ENCODE measurements around the gene LCN15.
"Not testable (repeated sequence)": the region's sequence is repeated elsewhere in the genome, so short reads cannot be mapped to it uniquely, and the experiment has no call there.

LCN15 gene

DNA sequence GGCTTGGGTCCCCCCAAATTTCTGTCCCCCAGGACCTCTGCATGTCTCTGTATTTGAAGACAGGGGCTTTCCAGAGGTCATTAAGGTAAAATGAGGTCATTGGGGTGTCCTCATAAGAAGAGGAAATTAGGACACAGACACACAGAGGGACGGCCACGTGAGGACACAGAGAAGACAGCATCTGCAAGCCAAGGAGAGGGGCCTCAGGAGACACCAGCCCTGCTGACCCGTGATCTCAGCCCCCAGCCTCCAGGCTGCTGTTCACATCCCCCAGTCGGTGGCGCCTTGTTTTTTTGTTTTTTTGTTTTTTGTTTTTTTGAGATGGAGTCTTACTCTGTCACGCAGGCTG lies 30.7 kb upstream of the LCN15 start:
- no peak for DNase-seq (ENCODE audit: low read depth)

GRCh38 chr9:136794281-136794999 lies 30.1 kb upstream of the LCN15 start:
- H3K4me3 ChIP-seq (ENCODE audit: low read depth, low read length), result no peak overlapping the region
- no peak for DNase-seq (ENCODE audit: low read depth)

More for the DNA sequence above, 30.7 kb upstream of the LCN15 start:
- no peak overlapping the region for H3K4me3 ChIP-seq (ENCODE audit: low read depth, low read length)

DNA sequence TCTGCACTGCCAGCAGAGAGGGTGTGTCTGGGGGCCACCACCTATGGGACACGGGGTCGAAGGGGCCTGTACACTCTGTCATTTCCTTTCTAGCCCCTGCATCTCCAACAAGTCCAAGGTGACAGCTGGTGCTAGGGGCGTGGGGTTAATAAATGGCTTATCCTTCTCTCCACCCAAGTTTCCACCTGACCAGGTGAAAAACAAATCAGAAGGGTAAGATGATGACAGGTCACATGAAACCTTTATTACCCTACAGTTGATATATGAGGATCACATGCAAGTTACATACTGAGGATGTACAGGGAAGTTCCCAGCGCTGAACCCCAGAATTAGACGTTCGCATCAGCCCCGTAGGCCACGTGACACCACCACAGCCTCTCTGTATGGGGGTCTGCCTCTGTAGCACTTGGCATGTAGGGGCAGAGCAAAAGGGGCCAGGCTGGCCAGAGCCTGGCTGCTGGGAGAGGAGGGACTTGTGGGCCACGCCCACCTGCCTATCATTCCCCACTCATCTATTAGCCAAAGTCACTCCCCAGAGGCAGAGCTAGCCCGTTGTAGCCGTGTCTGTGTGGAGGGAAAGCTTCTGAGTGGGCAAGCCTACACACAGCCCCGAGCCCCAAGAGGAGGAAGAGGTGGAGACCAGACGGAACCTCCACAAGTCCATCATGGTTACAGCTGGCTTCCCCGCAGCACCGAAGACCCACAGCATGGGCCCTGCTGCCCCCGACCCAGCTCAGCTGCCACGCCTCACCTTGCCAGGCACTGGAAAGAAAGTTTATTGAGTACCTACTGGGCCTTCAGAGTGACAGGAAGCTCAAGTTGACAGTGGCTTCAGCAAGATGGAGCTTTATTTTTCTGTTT lies 29.0 kb upstream of the LCN15 start:
- no peak for DNase-seq (ENCODE audit: low read depth)
- no peak overlapping the region for H3K4me3 ChIP-seq (ENCODE audit: low read depth, low read length)

- DNase-seq (ENCODE audit: low read depth), result no peak
- peak overlapping the region; percentile 91 for H3K4me3 ChIP-seq (ENCODE audit: low read depth, low read length)
These were observed 28.2 kb upstream of the LCN15 start for GRCh38 chr9:136792321-136793085.

DNA sequence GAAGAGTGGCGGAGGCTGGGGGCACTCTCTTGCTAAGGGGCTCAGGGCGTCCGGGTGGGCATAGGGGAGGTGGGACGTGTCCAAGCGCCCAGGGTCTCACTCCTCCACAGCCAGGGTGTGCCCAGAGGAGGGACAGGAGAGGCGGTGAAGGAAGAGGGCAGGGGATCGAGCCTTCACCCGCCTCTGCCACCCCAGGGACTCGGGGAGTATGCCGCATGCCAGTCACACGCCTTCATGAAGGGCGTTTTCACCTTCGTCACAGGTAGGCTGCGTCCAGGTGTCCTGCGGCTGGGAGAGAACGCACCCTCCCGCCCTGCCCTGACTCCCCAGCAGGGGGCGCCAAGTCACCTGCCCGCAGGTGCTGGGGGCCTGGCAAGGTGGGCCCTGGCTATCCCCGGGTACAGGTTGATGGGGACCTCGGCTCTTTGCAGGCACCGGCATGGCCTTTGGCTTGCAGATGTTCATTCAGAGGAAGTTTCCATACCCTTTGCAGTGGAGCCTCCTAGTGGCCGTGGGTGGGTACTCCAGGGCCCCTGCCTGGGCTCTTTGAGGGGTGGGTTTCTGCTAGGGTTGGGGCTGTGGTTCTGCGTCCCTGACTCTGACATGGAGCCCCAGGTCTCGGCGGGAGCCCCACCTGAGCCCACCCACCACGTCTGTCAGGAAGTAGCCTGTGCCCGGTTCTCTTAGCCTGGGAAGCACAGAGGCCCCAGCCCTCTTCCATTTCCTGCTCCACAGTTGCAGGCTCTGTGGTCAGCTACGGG lies 27.4 kb upstream of the LCN15 start:
- no peak for DNase-seq (ENCODE audit: low read depth)
- peak overlapping the region; percentile 91 for H3K4me3 ChIP-seq (ENCODE audit: low read depth, low read length)

GRCh38 chr9:136790640-136791515 lies 26.6 kb upstream of the LCN15 start, which contains the start of gene TMEM141:
TSS of gene TMEM141 (plus strand) at chr9:136791344. CDS start at chr9:136791371, 27 bp downstream.
- H3K4me3 ChIP-seq (ENCODE audit: low read depth, low read length), result peak within 1 kb of the TSS; percentile 91
- DNase-seq (ENCODE audit: low read depth), result peak; percentile 97

DNA sequence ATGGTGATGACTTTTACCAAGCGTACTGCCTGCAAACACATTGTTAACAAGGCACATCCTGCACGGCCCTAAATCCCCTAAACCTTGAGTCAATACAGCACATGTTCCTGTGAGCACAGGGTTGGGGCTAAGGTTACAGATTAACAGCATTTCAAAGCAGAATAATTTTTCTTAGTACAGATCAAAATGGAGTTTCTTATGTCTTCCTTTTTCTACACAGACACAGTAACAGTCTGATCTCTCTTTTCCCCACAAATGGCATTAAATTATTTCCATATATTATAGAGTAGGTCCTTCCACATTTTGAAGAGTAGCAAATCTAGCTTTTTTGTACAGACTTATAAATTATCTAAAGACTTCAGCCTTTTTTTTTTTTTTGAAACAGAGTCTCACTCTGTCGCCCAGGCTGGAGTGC lies 25.2 kb upstream of the LCN15 start:
- no peak for DNase-seq (ENCODE audit: low read depth)
- no peak overlapping the region for H3K4me3 ChIP-seq (ENCODE audit: low read depth, low read length)

- not testable (repeated sequence) for DNase-seq (ENCODE audit: low read depth); H3K4me3 ChIP-seq (ENCODE audit: low read depth, low read length)
These were observed 24.6 kb upstream of the LCN15 start for GRCh38 chr9:136788644-136789522.

DNA sequence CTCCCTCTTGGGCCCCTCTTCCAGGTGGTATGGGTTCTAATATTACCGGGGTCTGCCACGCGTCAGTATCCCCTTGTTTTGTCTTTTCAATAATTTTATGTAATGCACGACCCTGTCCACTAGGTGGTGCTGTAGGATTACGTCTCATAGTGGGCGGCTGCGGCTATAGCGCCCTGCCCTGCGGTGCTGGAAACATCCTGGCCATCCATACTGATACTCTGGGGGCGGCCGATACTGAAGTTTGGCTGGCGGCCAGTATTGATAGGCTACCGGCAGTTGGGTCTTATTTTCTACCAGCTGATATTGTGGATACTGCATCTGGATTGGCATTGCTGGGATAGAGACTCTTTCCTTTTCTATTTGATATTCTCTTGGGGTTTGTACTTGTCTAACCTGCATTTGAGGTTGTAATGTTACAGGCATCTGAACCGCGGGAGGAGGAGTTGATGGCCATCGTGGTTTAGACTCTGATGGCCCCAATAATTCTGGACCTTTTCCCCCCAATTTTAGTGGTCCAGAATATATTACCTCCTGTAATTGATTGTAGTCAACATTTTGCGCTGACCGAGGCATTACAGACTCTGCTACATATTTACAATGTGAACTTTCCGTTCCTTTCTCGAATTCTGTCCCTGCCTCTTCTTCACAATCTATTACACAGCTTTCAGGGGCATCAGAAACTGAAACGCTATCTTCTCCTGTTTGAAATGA lies 23.5 kb upstream of the LCN15 start:
- no peak for DNase-seq (ENCODE audit: low read depth)
- no peak overlapping the region for H3K4me3 ChIP-seq (ENCODE audit: low read depth, low read length)

DNA sequence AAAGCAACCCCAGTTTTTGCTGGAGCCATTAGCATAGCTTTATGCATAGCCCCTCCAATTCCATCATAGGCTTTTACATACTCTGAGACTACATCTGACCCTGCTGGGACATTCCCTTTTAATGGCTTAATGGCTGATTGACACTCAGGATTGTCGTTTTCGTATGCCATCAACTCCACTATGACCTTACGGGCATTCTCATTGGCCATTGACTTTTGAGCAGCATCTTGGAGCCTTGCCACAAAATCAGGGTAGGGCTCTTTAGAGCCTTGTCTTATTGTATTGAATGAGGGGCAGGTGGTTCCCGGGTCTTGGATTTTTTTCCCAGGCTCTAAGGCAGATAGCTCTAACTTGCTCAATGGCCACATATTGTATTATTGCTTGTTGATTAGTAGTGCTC lies 22.7 kb upstream of the LCN15 start:
- not testable (repeated sequence) for H3K4me3 ChIP-seq (ENCODE audit: low read depth, low read length); DNase-seq (ENCODE audit: low read depth)

GRCh38 chr9:136786451-136786850 lies 22.1 kb upstream of the LCN15 start:
- no peak for DNase-seq (ENCODE audit: low read depth)
- no peak overlapping the region for H3K4me3 ChIP-seq (ENCODE audit: low read depth, low read length)

- not testable (repeated sequence) for H3K4me3 ChIP-seq (ENCODE audit: low read depth, low read length); DNase-seq (ENCODE audit: low read depth)
These were observed 21.4 kb upstream of the LCN15 start for GRCh38 chr9:136785565-136786355.

GRCh38 chr9:136784997-136785361 lies 20.7 kb upstream of the LCN15 start:
- no peak for DNase-seq (ENCODE audit: low read depth)
- no peak overlapping the region for H3K4me3 ChIP-seq (ENCODE audit: low read depth, low read length)

DNA sequence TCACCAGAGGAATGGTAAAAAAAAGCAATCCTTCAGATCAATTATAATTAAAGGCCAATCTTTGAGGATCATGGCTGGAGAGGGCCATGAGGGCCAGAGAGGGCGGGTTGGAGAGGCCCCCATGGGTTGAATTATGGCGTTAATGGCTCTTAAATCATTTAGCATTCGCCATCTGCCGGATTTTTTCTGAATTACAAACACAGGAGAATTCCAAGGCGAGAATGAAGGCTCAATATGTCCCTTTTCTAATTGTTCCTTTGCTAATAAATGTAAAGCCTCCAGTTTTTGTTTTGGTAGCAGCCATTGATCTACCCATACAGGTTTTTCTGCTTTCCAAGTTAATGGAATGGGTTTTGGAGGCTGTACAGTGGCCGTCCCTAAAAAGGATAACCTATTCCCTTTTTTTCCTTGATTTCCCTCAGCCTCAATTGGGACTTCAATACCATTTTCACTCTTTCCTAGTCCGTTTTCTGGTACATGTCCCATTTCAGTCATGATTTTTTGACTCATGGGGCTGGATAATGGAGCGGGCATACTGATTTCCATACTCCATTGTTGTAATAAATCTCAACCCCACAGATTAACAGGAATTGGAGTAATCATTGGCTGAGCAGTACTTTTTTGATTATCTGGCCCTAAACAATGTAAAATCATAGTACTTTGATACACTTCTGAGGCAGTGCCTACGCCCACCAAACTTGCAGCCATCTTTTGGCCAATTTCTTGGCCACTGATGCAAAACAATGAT lies 20.1 kb upstream of the LCN15 start:
- H3K4me3 ChIP-seq (ENCODE audit: low read depth, low read length), result no peak overlapping the region
- DNase-seq (ENCODE audit: low read depth), result no peak

DNA sequence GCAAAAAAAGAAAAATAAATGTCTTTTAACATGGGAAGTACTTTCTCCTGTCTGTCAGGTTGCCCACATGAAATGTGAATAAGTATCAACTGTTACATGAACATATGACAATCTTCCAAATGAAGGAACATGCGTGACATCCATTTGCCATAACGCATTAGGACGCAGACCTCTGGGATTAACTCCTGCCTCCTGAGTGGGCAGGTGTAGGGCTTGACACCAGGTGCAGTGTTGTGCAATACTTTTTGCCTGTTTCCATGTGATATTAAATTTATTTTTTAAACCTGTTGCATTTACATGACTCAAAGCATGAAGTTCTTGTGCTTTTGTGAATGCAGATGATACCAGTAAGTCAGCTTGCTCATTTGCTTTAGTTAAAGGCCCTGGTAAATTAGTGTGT lies 18.1 kb upstream of the LCN15 start:
- no peak for DNase-seq (ENCODE audit: low read depth)
- no peak overlapping the region for H3K4me3 ChIP-seq (ENCODE audit: low read depth, low read length)

DNA sequence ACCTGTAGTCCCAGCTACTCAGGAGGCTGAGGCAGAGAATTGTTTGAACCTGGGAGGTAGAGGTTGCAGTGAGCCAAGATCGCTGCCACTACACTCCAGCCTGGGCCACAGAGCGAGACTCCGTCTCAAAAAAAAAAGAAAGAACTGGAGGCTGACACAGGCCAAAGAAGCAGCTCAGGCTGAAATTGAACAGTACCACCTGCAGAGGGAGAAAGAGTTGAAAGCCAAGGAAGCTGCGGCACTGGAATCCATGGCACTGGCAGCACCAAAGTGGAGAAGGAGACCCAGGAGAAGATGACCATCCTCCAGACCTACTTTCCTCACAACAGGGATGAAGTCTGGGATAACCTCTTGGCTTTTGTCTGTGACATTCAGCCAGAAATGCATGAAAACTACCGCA lies 15.5 kb upstream of the LCN15 start:
- DNase-seq (ENCODE audit: low read depth), result no peak
- no peak overlapping the region for H3K4me3 ChIP-seq (ENCODE audit: low read depth, low read length)
